ENCODE measurements around the gene PTPRM. TPM values are rescaled to one million over a fixed set of nuclear protein-coding genes. Genes with fewer than 3 reads are reported as not detected.

PTPRM gene
- total and polyA plus RNA-seq, 2 of the 8 experiments (the other 6 are each of a cell fraction or from before 2014, with no cell fraction given) = 4.1 to 7.0 TPM

- no peak for TF ChIP-seq CHD7 (IDR thresholded peaks at IDR 0.05; ENCODE audit: insufficient replicate concordance, low read length)
- no peak for TF ChIP-seq POLR2AphosphoS5 (IDR thresholded peaks at IDR 0.05; ENCODE audit: low read depth, low read length)
- no peak for TF ChIP-seq SRF (IDR thresholded peaks at IDR 0.05; ENCODE audit: low read depth, low read length)
- no peak for TF ChIP-seq RBBP5 (IDR thresholded peaks at IDR 0.05; ENCODE audit: borderline replicate concordance, low read depth, low read length)
- TF ChIP-seq POU5F1 (IDR thresholded peaks at IDR 0.05; ENCODE audit: low read depth, low read length) = no peak
- TF ChIP-seq CHD1 (IDR thresholded peaks at IDR 0.05; ENCODE audit: low read depth, low read length) = no peak
- no peak for TF ChIP-seq TCF12 (IDR thresholded peaks at IDR 0.05; ENCODE audit: low read depth, low read length)
- no peak for TF ChIP-seq BCL11A (IDR thresholded peaks at IDR 0.05; ENCODE audit: low read depth in 2 of 2, low read length in 2 of 2)
Measured at GRCh38 chr18:8167673-8168072, 600.6 kb downstream of the PTPRM start (continued).
